GM19238 (cell line): ENCODE results near the gene DCDC2.
"Not testable (repeated sequence)": the region's sequence is repeated elsewhere in the genome, so short reads cannot be mapped to it uniquely, and the experiment has no call there.

ENCODE experiments used
- DNase-seq: peaks from one replicate; pipeline ENCODE4 v3.0.0; 2011; ENCODE audit warnings: low spot score; ENCODE audit not compliant: insufficient read length

DCDC2 gene

GRCh38 chr6:24149836-24150235 is 208.0 kb downstream of the DCDC2 start:
- DNase-seq = no peak

- DNase-seq = no peak
These were observed 208.6 kb downstream of the DCDC2 start for GRCh38 chr6:24149296-24149695.

- DNase-seq = no peak
These were observed 209.2 kb downstream of the DCDC2 start for GRCh38 chr6:24148684-24149083.

GRCh38 chr6:24148154-24148570 is 209.7 kb downstream of the DCDC2 start:
- DNase-seq = no peak

GRCh38 chr6:24147511-24148153 is 210.2 kb downstream of the DCDC2 start:
- DNase-seq = no peak

- no peak for DNase-seq
These were observed 211.0 kb downstream of the DCDC2 start for GRCh38 chr6:24146871-24147270.

- no peak for DNase-seq
These were observed 212.1 kb downstream of the DCDC2 start for GRCh38 chr6:24145690-24146131.

GRCh38 chr6:24142733-24143132 is 215.1 kb downstream of the DCDC2 start:
- not testable (repeated sequence) for DNase-seq

GRCh38 chr6:24140591-24140990 is 217.3 kb downstream of the DCDC2 start:
- no peak for DNase-seq

GRCh38 chr6:24139639-24140038 is 218.2 kb downstream of the DCDC2 start:
- no peak for DNase-seq

- DNase-seq = no peak
These were observed 218.8 kb downstream of the DCDC2 start for GRCh38 chr6:24139080-24139479.

GRCh38 chr6:24131751-24132150 is 226.1 kb downstream of the DCDC2 start:
- no peak for DNase-seq

- DNase-seq = no peak
These were observed 230.5 kb downstream of the DCDC2 start for GRCh38 chr6:24127316-24127715.

- DNase-seq = peak; percentile 22
These were observed 231.2 kb downstream of the DCDC2 start for GRCh38 chr6:24126586-24127192.

- DNase-seq = no peak
These were observed 231.9 kb downstream of the DCDC2 start, which contains the start of gene NRSN1 for GRCh38 chr6:24125980-24126379. TSS of gene NRSN1 (plus strand) at chr6:24126215. CDS start at chr6:24134328, 8,113 bp downstream.

GRCh38 chr6:24122139-24122538 is 235.7 kb downstream of the DCDC2 start:
- DNase-seq = no peak
